HEK293T (cell line): ENCODE measurements around the gene TENT4A.

ENCODE experiments used
- CTCF ChIA-PET: fragments of 350-600 bp; formaldehyde crosslinking; extraction: SDS; loops from one replicate; lab custom pipeline; 2021; ENCODE audit warnings: antibody characterized with exemption, inconsistent platforms; lab: Yijun Ruan, JAX
- POLR2A ChIA-PET: fragments of 350-600 bp; formaldehyde crosslinking; extraction: SDS; loops from one replicate; lab custom pipeline; 2020; ENCODE audit warnings: antibody characterized with exemption, inconsistent platforms; lab: Yijun Ruan, JAX
- DNase-seq: peaks from one replicate; pipeline ENCODE4 v3.0.0; 2012; ENCODE audit warnings: mixed read lengths; ENCODE audit errors: extremely low spot score
- ARNT ChIP-seq: fragments of 450-650 bp; IDR thresholded peaks from 2 replicates; pipeline ENCODE4 v1.6.1; 2017; ENCODE audit warnings: mild to moderate bottlenecking
- BHLHE40 ChIP-seq: fragments of 450-650 bp; IDR thresholded peaks from 2 replicates; pipeline ENCODE4 v1.6.1; 2016; ENCODE audit warnings: mild to moderate bottlenecking, moderate library complexity, borderline replicate concordance
- CTBP1 ChIP-seq: fragments of 450-650 bp; IDR thresholded peaks from 2 replicates; pipeline ENCODE4 v1.6.1; 2016; ENCODE audit warnings: borderline replicate concordance
- ELF4 ChIP-seq: fragments of 450-650 bp; IDR thresholded peaks from 2 replicates; pipeline ENCODE4 v1.6.1; 2017; ENCODE audit warnings: antibody characterized with exemption
- FOXA1 ChIP-seq: fragments of 450-650 bp; IDR thresholded peaks from 2 replicates; pipeline ENCODE4 v1.6.1; 2016; ENCODE audit warnings: mild to moderate bottlenecking
- FOXK2 ChIP-seq: fragments of 450-650 bp; IDR thresholded peaks from 2 replicates; pipeline ENCODE4 v1.6.1; 2016; ENCODE audit warnings: mild to moderate bottlenecking
- FOXM1 ChIP-seq: fragments of 450-650 bp; IDR thresholded peaks from 2 replicates; pipeline ENCODE4 v1.6.1; 2017; ENCODE audit warnings: mild to moderate bottlenecking, borderline replicate concordance
- HDGF ChIP-seq: fragments of 450-650 bp; IDR thresholded peaks from 2 replicates; pipeline ENCODE4 v1.6.1; 2017; ENCODE audit warnings: antibody characterized with exemption, borderline replicate concordance
- L3MBTL2 ChIP-seq: fragments of 450-650 bp; conservative IDR thresholded peaks from 2 replicates; pipeline ENCODE4 v1.6.1; 2016; ENCODE audit warnings: mild to moderate bottlenecking
- LEF1 ChIP-seq: fragments of 450-650 bp; IDR thresholded peaks from 2 replicates; pipeline ENCODE4 v1.6.1; 2017; ENCODE audit warnings: mild to moderate bottlenecking, borderline replicate concordance
- NFRKB ChIP-seq: fragments of 450-650 bp; IDR thresholded peaks from 2 replicates; pipeline ENCODE4 v1.6.1; 2016; ENCODE audit warnings: mild to moderate bottlenecking, moderate library complexity
- SP1 ChIP-seq: fragments of 450-650 bp; IDR thresholded peaks from 2 replicates; pipeline ENCODE4 v1.6.1; 2017
- SUZ12 ChIP-seq: fragments of 450-650 bp; IDR thresholded peaks from 2 replicates; pipeline ENCODE4 v1.6.1; 2016; ENCODE audit warnings: mild to moderate bottlenecking
- TARDBP ChIP-seq: fragments of 450-650 bp; IDR thresholded peaks from 2 replicates; pipeline ENCODE4 v1.6.1; 2016
- ZNF384 ChIP-seq: fragments of 450-650 bp; IDR thresholded peaks from 2 replicates; pipeline ENCODE4 v1.6.1; 2016
- TF ChIP-seq, protein P1 (sequence below): fragments of 450-650 bp; IDR thresholded peaks from 2 replicates; pipeline ENCODE4 v1.6.1; 2016

Gene TENT4A

GRCh38 chr5:6765612-6766525 is 52.6 kb downstream of the TENT4A start:
- peak; percentile 77 for DNase-seq
- CTCF ChIA-PET = interaction anchor here (0.6 to 0.9 kb wide), 8 partner anchors 10 to 1082 kb away, joined by 3 to 8 read pairs (median 4); no protein-coding TSS in a partner anchor
- POLR2A ChIA-PET = no interaction called here
- TF ChIP-seq ZNF384 (no peak), FOXA1 (no peak), SP1 (no peak), LEF1 (no peak), L3MBTL2 (peak; percentile 50; the same call in 1 of the 2 replicates)

DNA sequence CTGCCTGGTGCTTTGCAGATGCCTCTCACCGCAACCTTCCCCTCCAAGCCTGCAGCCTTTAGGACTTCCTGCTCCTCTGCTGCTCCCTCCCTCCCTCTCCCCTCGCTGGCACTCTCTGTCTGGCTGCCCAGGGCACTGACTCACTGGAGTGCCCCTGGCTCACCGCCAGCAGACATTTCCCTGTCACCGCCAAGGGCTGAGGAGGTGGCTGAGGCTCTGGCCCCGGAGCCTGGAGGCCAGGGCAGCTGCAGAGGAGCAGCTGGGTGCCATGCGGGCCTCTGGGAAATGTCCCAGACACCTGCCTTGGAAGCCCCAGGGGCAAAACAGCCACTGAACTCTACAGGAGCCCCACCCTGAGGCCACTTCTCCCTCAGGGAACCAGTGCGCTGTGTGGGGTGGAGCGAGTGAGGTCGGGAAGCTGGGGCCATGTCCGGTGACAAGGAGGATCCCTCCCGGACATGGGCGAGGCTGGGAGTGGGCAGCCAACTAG is 53.4 kb downstream of the TENT4A start:
- TF ChIP-seq SP1 (no peak), ZNF384 (no peak), BHLHE40 (no peak), NFRKB (no peak), FOXK2 (no peak), ELF4 (no peak), ARNT (no peak), SUZ12 (no peak), TARDBP (no peak), FOXM1 (no peak), LEF1 (no peak), HDGF (no peak), FOXA1 (no peak), L3MBTL2 (no peak), CTBP1 (no peak)
- POLR2A ChIA-PET = no interaction called here
- no peak for DNase-seq
- CTCF ChIA-PET = interaction anchor here (0.6 to 0.8 kb wide), 6 partner anchors 9 to 979 kb away, joined by 3 to 8 read pairs (median 3); no protein-coding TSS in a partner anchor

GRCh38 chr5:6767481-6768063 is 54.3 kb downstream of the TENT4A start:
- POLR2A ChIA-PET = no interaction called here
- CTCF ChIA-PET = no interaction called here
- TF ChIP-seq BHLHE40 = no peak
- TF ChIP-seq FOXA1 = no peak
- no peak for TF ChIP-seq TARDBP
- TF ChIP-seq L3MBTL2 = no peak
- TF ChIP-seq, protein P1, sequence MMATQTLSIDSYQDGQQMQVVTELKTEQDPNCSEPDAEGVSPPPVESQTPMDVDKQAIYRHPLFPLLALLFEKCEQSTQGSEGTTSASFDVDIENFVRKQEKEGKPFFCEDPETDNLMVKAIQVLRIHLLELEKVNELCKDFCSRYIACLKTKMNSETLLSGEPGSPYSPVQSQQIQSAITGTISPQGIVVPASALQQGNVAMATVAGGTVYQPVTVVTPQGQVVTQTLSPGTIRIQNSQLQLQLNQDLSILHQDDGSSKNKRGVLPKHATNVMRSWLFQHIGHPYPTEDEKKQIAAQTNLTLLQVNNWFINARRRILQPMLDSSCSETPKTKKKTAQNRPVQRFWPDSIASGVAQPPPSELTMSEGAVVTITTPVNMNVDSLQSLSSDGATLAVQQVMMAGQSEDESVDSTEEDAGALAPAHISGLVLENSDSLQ = no peak
- no peak for TF ChIP-seq LEF1
- no peak for TF ChIP-seq ELF4
- no peak for TF ChIP-seq SP1
- TF ChIP-seq HDGF = no peak
- no peak for TF ChIP-seq FOXK2
- TF ChIP-seq ZNF384 = no peak
- no peak for TF ChIP-seq SUZ12
- no peak for TF ChIP-seq NFRKB
- no peak for TF ChIP-seq ARNT
- TF ChIP-seq CTBP1 = no peak
- no peak for TF ChIP-seq FOXM1
- DNase-seq = no peak

GRCh38 chr5:6768590-6769230 is 55.5 kb downstream of the TENT4A start:
- ChIA-PET CTCF (interaction anchor here (0.7 kb wide), 1 partner anchor 8 kb away, joined by 3 read pairs; no protein-coding TSS in a partner anchor), POLR2A (no interaction called here)
- DNase-seq = no peak
- no peak for TF ChIP-seq L3MBTL2
- TF ChIP-seq ELF4 = no peak
- no peak for TF ChIP-seq NFRKB
- no peak for TF ChIP-seq FOXM1
- no peak for TF ChIP-seq CTBP1
- TF ChIP-seq TARDBP = no peak
- TF ChIP-seq SP1 = no peak
- TF ChIP-seq SUZ12 = no peak
- no peak for TF ChIP-seq LEF1
- TF ChIP-seq FOXA1 = no peak
- no peak for TF ChIP-seq HDGF
- no peak for TF ChIP-seq BHLHE40
- TF ChIP-seq, protein P1 = no peak
- TF ChIP-seq ARNT = no peak
- no peak for TF ChIP-seq FOXK2
- TF ChIP-seq ZNF384 = no peak

GRCh38 chr5:6770826-6771607 is 57.8 kb downstream of the TENT4A start:
- CTCF ChIA-PET = interaction anchor here (1.1 kb wide), 1 partner anchor 26 kb away, joined by 5 read pairs; no protein-coding TSS in a partner anchor
- TF ChIP-seq TARDBP (no peak), FOXA1 (no peak), ZNF384 (no peak), SUZ12 (no peak), FOXK2 (no peak), HDGF (no peak), L3MBTL2 (no peak), FOXM1 (no peak), CTBP1 (no peak), ARNT (no peak), NFRKB (no peak), SP1 (no peak), ELF4 (no peak), LEF1 (no peak)
- TF ChIP-seq, protein P1 = no peak
- DNase-seq = no peak
- POLR2A ChIA-PET = no interaction called here
